NOMO-1 (cell line): Measurements from ENCODE around the gene LDLRAP1.

Experiments used
- DNase-seq, 2 experiments: peaks; one replicate each; lab custom pipeline; 2025; ENCODE audit not compliant: unreplicated experiment in 2 of 2; lab: John Stamatoyannopoulos, UW

Gene LDLRAP1

GRCh38 chr1:25541889-25542658, 1.3 kb upstream of the LDLRAP1 start:
- no peak for DNase-seq

- no peak for DNase-seq
Measured at GRCh38 chr1:25543005-25543424, 391 bp upstream of the LDLRAP1 start.

GRCh38 chr1:25544243-25544764, 898 bp downstream of the LDLRAP1 start:
- DNase-seq, result no peak

GRCh38 chr1:25544819-25545218, 1.4 kb downstream of the LDLRAP1 start:
- no peak for DNase-seq

GRCh38 chr1:25545767-25546166, 2.4 kb downstream of the LDLRAP1 start:
- DNase-seq, result no peak

- no peak for DNase-seq
Measured at GRCh38 chr1:25546193-25546592, 2.8 kb downstream of the LDLRAP1 start.

GRCh38 chr1:25548601-25549000, 5.2 kb downstream of the LDLRAP1 start:
- no peak for DNase-seq

- DNase-seq, result peak; percentile 98 to 100
Measured at GRCh38 chr1:25549273-25550154, 6.1 kb downstream of the LDLRAP1 start.

GRCh38 chr1:25550155-25550506, 6.7 kb downstream of the LDLRAP1 start:
- DNase-seq, result no peak

GRCh38 chr1:25550683-25551310, 7.4 kb downstream of the LDLRAP1 start:
- no peak for DNase-seq

- no peak for DNase-seq
Measured at GRCh38 chr1:25553749-25554429, 10.5 kb downstream of the LDLRAP1 start.

GRCh38 chr1:25554430-25554780, 11.0 kb downstream of the LDLRAP1 start:
- DNase-seq, result no peak

GRCh38 chr1:25554886-25555752, 11.7 kb downstream of the LDLRAP1 start:
- no peak for DNase-seq

- DNase-seq, result no peak
Measured at GRCh38 chr1:25555753-25556092, 12.3 kb downstream of the LDLRAP1 start.

- DNase-seq, result no peak
Measured at GRCh38 chr1:25556132-25556670, 12.8 kb downstream of the LDLRAP1 start.

- peak; percentile 75 to 87 for DNase-seq
Measured at GRCh38 chr1:25556791-25557476, 13.5 kb downstream of the LDLRAP1 start.

GRCh38 chr1:25557543-25557942, 14.1 kb downstream of the LDLRAP1 start:
- no peak for DNase-seq

- DNase-seq, result no peak
Measured at GRCh38 chr1:25559031-25559430, 15.6 kb downstream of the LDLRAP1 start.

GRCh38 chr1:25560001-25560400, 16.6 kb downstream of the LDLRAP1 start:
- no peak for DNase-seq
